GM12891 (cell line): Measurements from ENCODE around the gene KDM7A.
"Not testable (repeated sequence)": the region's sequence is repeated elsewhere in the genome, so short reads cannot be mapped to it uniquely, and the experiment has no call there.

ENCODE experiments used
- DNase-seq: peaks from one replicate; pipeline ENCODE4 v3.0.0; 2011; ENCODE audit warnings: low spot score; ENCODE audit not compliant: insufficient read length
- FAIRE-seq: peaks from 2 replicates; lab custom pipeline; 2011; peaks lifted over from hg19 to GRCh38; lab: Jason Lieb, UNC
- PAX5 ChIP-seq: IDR thresholded peaks from 2 replicates; pipeline ENCODE4 v1.6.1; 2011; ENCODE audit warnings: low read length, moderate library complexity, mild to moderate bottlenecking; ENCODE audit not compliant: insufficient read depth, severe bottlenecking
- POLR2A ChIP-seq: IDR thresholded peaks from 2 replicates; pipeline ENCODE4 v1.6.1; 2011; ENCODE audit warnings: low read depth, low read length, control low read depth
- POLR2AphosphoS5 ChIP-seq: IDR thresholded peaks from 2 replicates; pipeline ENCODE4 v1.6.1; 2011; ENCODE audit warnings: low read depth, low read length, control low read depth
- POU2F2 ChIP-seq: IDR thresholded peaks from 2 replicates; pipeline ENCODE4 v1.6.1; 2011; ENCODE audit warnings: low read depth, mild to moderate bottlenecking, control low read depth, low read length, moderate library complexity
- SPI1 ChIP-seq: IDR thresholded peaks from 2 replicates; pipeline ENCODE4 v1.6.1; 2011; ENCODE audit warnings: low read depth, low read length, control low read depth
- TAF1 ChIP-seq: IDR thresholded peaks from 2 replicates; pipeline ENCODE4 v1.6.1; 2011; ENCODE audit warnings: low read depth, low read length, control low read depth

The KDM7A gene

GRCh38 chr7:140182917-140183316, 6.1 kb upstream of the KDM7A start:
- TF ChIP-seq POLR2AphosphoS5: no peak
- TF ChIP-seq TAF1: no peak
- no peak for TF ChIP-seq PAX5
- no peak for TF ChIP-seq POLR2A
- TF ChIP-seq SPI1: no peak
- TF ChIP-seq POU2F2: no peak
- FAIRE-seq: no peak
- DNase-seq: no peak

DNA sequence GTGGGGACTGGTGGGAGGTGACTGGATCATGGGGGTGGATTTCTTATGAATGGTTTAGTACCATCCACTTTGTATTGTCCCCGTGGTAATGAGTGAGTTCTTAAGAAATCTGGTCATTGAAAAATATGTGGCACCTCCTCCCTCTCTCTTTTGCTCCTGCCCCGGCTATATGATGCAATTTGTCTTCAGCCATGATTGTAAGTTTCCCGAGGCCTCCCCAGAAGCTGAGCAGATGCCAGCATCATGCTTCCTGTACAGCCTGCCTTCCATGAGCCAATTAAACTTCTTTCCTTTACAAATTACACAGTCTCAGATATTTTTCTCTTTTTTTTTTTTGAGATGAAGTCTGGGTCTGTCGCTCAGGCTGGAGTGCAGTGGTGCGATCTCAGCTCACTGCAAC, 2.6 kb upstream of the KDM7A start:
- DNase-seq (no peak), FAIRE-seq (no peak)
- no peak for TF ChIP-seq POU2F2
- TF ChIP-seq SPI1: no peak
- no peak for TF ChIP-seq POLR2A
- TF ChIP-seq POLR2AphosphoS5: no peak

DNA sequence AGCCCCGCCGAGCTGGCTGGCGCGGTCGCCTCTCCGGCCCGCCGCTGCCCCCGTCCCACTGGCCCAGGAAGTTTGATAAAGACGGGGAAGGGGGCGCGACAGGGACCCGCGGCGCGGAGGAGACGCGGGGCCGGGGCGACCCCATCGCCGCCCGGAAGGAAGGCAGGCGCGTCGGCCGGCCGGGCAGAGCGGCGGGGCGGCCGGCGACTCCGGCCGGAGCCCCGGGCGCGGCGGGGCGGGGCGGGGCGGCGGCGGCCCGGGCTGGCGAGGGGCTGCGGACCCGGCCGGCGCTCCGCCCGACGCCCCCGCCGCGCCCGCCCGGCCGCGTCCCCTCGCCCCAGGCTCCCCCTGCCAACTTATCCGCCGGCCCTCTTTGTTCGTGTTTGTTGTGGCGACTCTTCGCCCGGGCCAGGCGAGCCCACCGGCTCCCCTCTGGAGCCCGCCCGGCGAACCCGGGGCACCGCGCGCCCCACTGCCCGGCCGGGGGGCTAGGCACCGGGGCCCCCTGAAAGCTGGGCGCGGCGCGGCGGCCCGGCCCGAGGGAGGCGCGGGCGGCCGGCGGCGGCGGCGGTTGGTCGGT, 571 bp downstream of the KDM7A start:
- no peak for TF ChIP-seq TAF1
- no peak for TF ChIP-seq PAX5
- no peak for TF ChIP-seq POU2F2
- no peak for TF ChIP-seq POLR2A
- no peak for TF ChIP-seq SPI1
- no peak for TF ChIP-seq POLR2AphosphoS5
- DNase-seq (peak; percentile 13), FAIRE-seq (no peak)

DNA sequence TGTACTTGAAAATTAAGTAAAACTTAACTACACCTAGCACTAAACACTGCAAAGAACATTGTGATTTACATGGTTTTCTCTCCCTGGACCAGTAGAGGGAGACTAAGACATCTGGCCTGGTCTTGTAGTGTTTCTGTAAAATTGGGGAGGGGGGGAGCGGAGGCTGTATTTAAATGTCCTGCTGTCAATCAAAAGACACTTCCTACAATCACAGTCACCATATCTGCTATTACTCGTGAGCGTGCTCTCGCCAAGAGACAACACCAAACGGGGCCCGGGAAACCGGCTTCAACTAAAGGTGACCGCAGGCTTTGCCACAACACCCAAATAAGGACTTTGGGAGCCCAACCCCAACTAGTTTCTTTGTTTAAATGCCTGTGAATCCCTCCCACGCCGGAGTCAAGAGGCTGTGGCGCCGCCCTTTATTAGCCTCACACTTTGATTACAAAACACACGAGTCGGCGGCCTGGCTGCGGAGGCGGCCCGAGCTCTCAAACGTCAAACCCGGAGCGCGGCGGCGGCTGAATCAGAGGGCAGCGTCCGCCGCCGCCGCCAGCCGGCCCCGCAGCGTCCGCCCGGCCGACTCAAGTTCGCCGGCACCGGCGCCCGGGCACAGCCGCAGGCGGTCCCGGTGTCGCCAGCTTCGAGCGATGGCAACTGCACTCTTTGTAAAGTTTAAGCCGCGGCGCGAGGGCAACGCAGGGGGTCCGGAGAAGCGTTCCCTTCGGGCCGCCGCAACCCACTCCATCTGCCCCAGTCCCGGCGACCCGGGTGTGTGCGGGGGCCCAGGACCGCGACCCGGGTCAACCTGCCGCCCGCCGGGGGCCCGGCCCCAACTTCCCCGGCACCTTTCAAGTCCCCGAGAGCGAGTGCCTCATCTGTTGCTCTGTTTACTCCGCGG, 1.3 kb downstream of the KDM7A start:
- DNase-seq (peak; percentile 56), FAIRE-seq (peak; percentile 91)
- TF ChIP-seq SPI1 (peak; percentile 41), POU2F2 (peak; percentile 86), POLR2A (no peak)

DNA sequence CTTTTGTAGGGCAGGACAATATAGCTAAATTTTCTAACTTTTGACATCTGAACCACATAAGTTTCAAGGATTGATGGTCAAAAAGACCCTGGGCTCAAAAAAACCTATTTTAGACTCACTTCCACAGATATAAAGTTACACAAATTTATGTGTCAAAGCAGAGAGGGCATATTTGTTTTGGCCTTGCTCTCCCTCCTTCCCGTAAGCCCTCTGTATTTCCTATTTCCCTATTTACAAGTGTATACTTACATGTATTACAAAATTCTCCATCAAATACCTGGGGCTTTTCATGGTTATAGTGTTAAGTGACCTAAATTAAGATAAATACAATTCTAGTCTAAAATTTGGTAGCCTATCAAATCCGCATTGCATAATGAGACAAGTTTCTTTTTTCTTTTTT, 2.6 kb downstream of the KDM7A start:
- no peak for DNase-seq
- no peak for FAIRE-seq
- TF ChIP-seq PAX5: no peak
- no peak for TF ChIP-seq POLR2A
- no peak for TF ChIP-seq SPI1

GRCh38 chr7:140170375-140170774, 6.4 kb downstream of the KDM7A start:
- FAIRE-seq (no peak), DNase-seq (no peak)
- TF ChIP-seq POLR2AphosphoS5 (no peak), POLR2A (no peak), PAX5 (no peak), POU2F2 (no peak)

GRCh38 chr7:140168816-140169215, 8.0 kb downstream of the KDM7A start:
- TF ChIP-seq SPI1: no peak
- no peak for TF ChIP-seq POLR2AphosphoS5
- no peak for TF ChIP-seq POU2F2
- FAIRE-seq (peak; percentile 35), DNase-seq (no peak)

DNA sequence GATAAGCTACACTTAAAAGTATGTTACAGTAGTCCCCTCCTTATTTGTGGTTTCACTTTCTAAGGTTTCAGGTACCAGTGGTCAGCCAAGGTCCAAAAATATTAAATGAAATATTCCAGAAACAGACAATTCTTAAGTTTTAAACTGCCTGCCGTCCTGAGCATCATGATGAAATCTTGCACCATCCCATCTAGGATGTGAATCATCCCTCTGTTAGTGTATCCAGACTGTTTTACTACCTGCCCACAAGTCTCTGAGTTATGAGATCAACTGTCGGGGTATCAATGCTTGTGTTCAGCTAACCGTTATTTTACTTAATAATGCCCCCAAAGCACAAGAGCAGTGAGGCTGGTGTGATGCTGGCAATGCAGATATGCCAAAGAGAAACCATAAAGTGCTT, 11.4 kb downstream of the KDM7A start:
- FAIRE-seq (no peak), DNase-seq (no peak)
- TF ChIP-seq TAF1 (no peak), PAX5 (no peak), SPI1 (no peak), POU2F2 (no peak)

GRCh38 chr7:140162081-140162480, 14.7 kb downstream of the KDM7A start:
- not testable (repeated sequence) for FAIRE-seq, DNase-seq

DNA sequence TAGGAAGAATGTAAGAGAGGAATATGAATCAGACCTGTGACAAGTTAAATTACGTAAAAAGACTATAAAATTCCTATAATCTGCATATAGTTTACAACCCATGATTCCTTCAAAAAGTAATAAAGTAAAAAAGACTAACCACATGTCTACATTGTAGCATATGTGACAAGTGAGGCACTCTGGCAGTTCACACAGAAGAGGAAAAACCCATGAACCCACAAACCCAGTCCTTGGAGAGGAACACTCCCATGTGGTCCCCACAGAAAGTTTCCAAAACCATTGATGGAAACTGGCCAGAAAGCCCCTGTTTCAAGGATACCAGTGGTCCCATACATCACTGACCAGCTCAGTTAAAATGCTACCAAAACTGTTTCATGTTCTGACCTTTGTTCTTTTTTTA, 15.7 kb downstream of the KDM7A start:
- DNase-seq: no peak
- TF ChIP-seq POLR2AphosphoS5: no peak
- no peak for TF ChIP-seq SPI1
- no peak for TF ChIP-seq PAX5
- TF ChIP-seq POLR2A: no peak
- no peak for TF ChIP-seq POU2F2
- TF ChIP-seq TAF1: no peak
- no peak for FAIRE-seq

DNA sequence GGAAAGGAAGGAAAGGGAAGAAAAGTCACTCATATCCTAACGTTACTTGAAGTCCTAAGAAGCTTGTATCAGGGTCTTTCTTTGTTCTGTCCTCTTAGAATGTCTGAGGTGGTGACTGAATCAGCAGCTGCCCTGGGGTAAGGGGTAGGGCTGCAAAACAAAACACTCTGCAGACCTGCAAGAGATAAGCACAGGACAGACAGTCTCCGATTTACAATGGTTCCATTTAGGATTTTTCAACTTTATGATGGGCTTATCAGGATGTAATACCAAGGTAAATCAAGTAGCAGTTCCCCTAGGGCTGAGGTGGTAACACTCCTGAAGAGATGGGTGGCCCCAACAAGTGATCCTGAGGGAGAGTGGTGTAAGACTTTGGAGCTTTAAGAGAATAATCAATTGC, 16.5 kb downstream of the KDM7A start:
- FAIRE-seq: no peak
- no peak for DNase-seq
- no peak for TF ChIP-seq PAX5
- no peak for TF ChIP-seq TAF1
- TF ChIP-seq POLR2A: no peak
- TF ChIP-seq SPI1: no peak
- TF ChIP-seq POU2F2: no peak
- TF ChIP-seq POLR2AphosphoS5: no peak
